ENCODE data around the gene LMBR1L. TPM values are rescaled to one million over a fixed set of nuclear protein-coding genes. Genes with fewer than 3 reads are reported as not detected.

LMBR1L gene
- total and polyA plus RNA-seq, 2 of the 13 experiments (the other 11 are each of a cell fraction or from before 2014, with no cell fraction given), result 12.2 to 65.9 TPM

- TF ChIP-seq CTCF (CRISPR knock-in tag; IDR thresholded peaks at IDR 0.05) (no peak), GPN1 (CRISPR knock-in tag; IDR thresholded peaks at IDR 0.05; ENCODE audit: borderline replicate concordance) (no peak), ZNF709 (CRISPR knock-in tag; IDR thresholded peaks at IDR 0.05) (peak; percentile 51; the same call in 1 of the 2 replicates), MXD1 (CRISPR knock-in tag; IDR thresholded peaks at IDR 0.05) (peak; percentile 44; the same call in 1 of the 2 replicates), TBX3 (IDR thresholded peaks at IDR 0.05; ENCODE audit: borderline replicate concordance) (no peak), FOSL1 (CRISPR knock-in tag; IDR thresholded peaks at IDR 0.05; ENCODE audit: borderline replicate concordance) (no peak), NFATC3 (CRISPR knock-in tag; IDR thresholded peaks at IDR 0.05) (no peak), SIX1 (CRISPR knock-in tag; IDR thresholded peaks at IDR 0.05; ENCODE audit: borderline replicate concordance) (no peak), HOXA9 (CRISPR knock-in tag; IDR thresholded peaks at IDR 0.05; ENCODE audit: borderline replicate concordance) (no peak), CREM (IDR thresholded peaks at IDR 0.05) (0 out of 2 replicates have a peak, but pooled peaks have one; percentile 5), CREM (CRISPR knock-in tag; IDR thresholded peaks at IDR 0.05) (no peak), ZNF44 (CRISPR knock-in tag; IDR thresholded peaks at IDR 0.05) (no peak), NCOA2 (CRISPR knock-in tag; IDR thresholded peaks at IDR 0.05) (0 out of 2 replicates have a peak, but pooled peaks have one; percentile 5), ARID4A (CRISPR knock-in tag; IDR thresholded peaks at IDR 0.05; ENCODE audit: borderline replicate concordance) (no peak; the same call in 1 of the 2 replicates), BORCS8-MEF2B (CRISPR knock-in tag; IDR thresholded peaks at IDR 0.05) (peak; percentile 88), ZFX (CRISPR knock-in tag; IDR thresholded peaks at IDR 0.05; ENCODE audit: low read depth) (peak; percentile 70), MATR3 (CRISPR knock-in tag; IDR thresholded peaks at IDR 0.05) (no peak), ZNF619 (CRISPR knock-in tag; IDR thresholded peaks at IDR 0.05) (no peak), MIER2 (CRISPR knock-in tag; IDR thresholded peaks at IDR 0.05) (no peak), THAP11 (CRISPR knock-in tag; IDR thresholded peaks at IDR 0.05) (no peak; the same call in none of the 2 replicates), EZH2 (conservative IDR thresholded peaks at IDR 0.05; ENCODE audit: low read depth, low read length) (no peak)
- TF ChIP-seq, protein P1, sequence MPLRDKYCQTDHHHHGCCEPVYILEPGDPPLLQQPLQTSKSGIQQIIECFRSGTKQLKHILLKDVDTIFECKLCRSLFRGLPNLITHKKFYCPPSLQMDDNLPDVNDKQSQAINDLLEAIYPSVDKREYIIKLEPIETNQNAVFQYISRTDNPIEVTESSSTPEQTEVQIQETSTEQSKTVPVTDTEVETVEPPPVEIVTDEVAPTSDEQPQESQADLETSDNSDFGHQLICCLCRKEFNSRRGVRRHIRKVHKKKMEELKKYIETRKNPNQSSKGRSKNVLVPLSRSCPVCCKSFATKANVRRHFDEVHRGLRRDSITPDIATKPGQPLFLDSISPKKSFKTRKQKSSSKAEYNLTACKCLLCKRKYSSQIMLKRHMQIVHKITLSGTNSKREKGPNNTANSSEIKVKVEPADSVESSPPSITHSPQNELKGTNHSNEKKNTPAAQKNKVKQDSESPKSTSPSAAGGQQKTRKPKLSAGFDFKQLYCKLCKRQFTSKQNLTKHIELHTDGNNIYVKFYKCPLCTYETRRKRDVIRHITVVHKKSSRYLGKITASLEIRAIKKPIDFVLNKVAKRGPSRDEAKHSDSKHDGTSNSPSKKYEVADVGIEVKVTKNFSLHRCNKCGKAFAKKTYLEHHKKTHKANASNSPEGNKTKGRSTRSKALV (CRISPR knock-in tag; IDR thresholded peaks at IDR 0.05), result peak; percentile 77
Measured at GRCh38 chr12:49131051-49131893, 20.6 kb upstream of the LMBR1L start, which contains the start of gene TUBA1B (continued).
